NB4 (cell line): Measurements from ENCODE around the gene SHB.

Source experiments
- MYC ChIP-seq: IDR thresholded peaks from 2 replicates; pipeline ENCODE4 v1.6.1; 2011; ENCODE audit warnings: low read depth, low read length
- POLR2A ChIP-seq: IDR thresholded peaks from 2 replicates; pipeline ENCODE4 v1.6.1; 2011; ENCODE audit warnings: mild to moderate bottlenecking; ENCODE audit not compliant: insufficient read length; ENCODE audit errors: extremely low read depth
- TF ChIP-seq, protein P1 (sequence below): IDR thresholded peaks from one replicate; pipeline ENCODE4 v1.5.1; 2012; ENCODE audit warnings: low read depth, low read length
- TF ChIP-seq, protein P2 (sequence below): IDR thresholded peaks from 2 replicates; pipeline ENCODE4 v1.6.1; 2011; ENCODE audit warnings: low read depth, low read length

DNA sequence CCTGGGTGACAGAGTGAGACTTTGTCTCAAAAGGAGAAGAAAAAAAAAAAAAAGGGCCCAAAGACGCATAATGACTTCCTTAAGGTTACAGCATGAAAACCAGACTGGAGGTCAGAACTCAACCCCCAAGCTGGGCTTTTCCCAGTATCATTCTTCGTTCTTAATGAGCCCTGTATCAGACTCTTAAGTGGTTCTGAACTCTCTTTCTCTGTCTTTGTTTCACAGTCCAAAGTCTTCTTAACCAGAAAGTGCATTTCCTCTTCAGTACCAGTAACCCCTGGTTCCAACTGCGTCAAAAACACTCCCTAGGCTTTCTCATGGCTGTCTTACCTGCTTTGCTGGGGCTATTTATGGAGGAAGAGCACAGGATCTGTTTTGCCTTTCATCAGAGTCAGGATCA, 38.4 kb upstream of the SHB start:
- no peak for TF ChIP-seq POLR2A
- no peak for TF ChIP-seq MYC
- TF ChIP-seq, protein P1, sequence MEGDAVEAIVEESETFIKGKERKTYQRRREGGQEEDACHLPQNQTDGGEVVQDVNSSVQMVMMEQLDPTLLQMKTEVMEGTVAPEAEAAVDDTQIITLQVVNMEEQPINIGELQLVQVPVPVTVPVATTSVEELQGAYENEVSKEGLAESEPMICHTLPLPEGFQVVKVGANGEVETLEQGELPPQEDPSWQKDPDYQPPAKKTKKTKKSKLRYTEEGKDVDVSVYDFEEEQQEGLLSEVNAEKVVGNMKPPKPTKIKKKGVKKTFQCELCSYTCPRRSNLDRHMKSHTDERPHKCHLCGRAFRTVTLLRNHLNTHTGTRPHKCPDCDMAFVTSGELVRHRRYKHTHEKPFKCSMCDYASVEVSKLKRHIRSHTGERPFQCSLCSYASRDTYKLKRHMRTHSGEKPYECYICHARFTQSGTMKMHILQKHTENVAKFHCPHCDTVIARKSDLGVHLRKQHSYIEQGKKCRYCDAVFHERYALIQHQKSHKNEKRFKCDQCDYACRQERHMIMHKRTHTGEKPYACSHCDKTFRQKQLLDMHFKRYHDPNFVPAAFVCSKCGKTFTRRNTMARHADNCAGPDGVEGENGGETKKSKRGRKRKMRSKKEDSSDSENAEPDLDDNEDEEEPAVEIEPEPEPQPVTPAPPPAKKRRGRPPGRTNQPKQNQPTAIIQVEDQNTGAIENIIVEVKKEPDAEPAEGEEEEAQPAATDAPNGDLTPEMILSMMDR, result no peak
- TF ChIP-seq, protein P2, sequence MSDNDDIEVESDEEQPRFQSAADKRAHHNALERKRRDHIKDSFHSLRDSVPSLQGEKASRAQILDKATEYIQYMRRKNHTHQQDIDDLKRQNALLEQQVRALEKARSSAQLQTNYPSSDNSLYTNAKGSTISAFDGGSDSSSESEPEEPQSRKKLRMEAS, result no peak
